ENCODE data around the gene BROX. TPM values are rescaled to one million over a fixed set of nuclear protein-coding genes. Genes with fewer than 3 reads are reported as not detected.

Gene BROX
- total RNA-seq, 1 experiment from 2014 or later = 49.8 TPM

DNA sequence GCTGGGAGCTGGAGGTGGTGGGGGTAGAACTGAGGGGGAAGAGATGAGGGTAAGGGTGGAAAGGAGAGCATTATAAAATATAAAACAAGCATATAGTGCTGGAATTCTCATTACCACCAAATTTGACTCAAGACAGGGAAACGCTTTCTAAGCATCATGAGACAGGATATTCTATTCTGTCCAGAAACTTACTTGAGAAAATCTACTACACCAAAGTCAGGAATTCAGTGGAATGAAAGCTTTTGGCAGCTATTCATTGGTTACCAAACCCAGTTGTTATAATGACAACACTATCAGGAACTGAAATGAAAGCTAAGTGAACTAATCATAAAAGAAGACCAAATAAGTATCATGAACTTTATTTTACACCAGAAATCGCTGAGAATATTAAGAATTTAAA is 14.5 kb upstream of the BROX start:
- BruUV-seq (replicated peaks) = no TSS peak
- H3K4me1 ChIP-seq (ENCODE audit: control insufficient read depth, insufficient read depth, low read length) = no peaks in the 10 kb centered on the region
- ATAC-seq = no peak
- H3K27me3 ChIP-seq (ENCODE audit: control insufficient read depth, insufficient read depth, low read length) = no peaks in the 10 kb centered on the region
- intact Hi-C loops (cut with micrococcal nuclease; ENCODE audit: unreplicated experiment) (no loop called here), in situ Hi-C loops (cut with HindIII; ENCODE audit: low pct_unique_long_range_greater_than_20kb, low sequenced_read_pairs) (no loop called here)
- no peak overlapping the region for H3K27ac ChIP-seq (ENCODE audit: low read length)
- ChIA-PET CTCF (no interaction called here), POLR2A (no interaction called here)
- TF ChIP-seq, protein P1, sequence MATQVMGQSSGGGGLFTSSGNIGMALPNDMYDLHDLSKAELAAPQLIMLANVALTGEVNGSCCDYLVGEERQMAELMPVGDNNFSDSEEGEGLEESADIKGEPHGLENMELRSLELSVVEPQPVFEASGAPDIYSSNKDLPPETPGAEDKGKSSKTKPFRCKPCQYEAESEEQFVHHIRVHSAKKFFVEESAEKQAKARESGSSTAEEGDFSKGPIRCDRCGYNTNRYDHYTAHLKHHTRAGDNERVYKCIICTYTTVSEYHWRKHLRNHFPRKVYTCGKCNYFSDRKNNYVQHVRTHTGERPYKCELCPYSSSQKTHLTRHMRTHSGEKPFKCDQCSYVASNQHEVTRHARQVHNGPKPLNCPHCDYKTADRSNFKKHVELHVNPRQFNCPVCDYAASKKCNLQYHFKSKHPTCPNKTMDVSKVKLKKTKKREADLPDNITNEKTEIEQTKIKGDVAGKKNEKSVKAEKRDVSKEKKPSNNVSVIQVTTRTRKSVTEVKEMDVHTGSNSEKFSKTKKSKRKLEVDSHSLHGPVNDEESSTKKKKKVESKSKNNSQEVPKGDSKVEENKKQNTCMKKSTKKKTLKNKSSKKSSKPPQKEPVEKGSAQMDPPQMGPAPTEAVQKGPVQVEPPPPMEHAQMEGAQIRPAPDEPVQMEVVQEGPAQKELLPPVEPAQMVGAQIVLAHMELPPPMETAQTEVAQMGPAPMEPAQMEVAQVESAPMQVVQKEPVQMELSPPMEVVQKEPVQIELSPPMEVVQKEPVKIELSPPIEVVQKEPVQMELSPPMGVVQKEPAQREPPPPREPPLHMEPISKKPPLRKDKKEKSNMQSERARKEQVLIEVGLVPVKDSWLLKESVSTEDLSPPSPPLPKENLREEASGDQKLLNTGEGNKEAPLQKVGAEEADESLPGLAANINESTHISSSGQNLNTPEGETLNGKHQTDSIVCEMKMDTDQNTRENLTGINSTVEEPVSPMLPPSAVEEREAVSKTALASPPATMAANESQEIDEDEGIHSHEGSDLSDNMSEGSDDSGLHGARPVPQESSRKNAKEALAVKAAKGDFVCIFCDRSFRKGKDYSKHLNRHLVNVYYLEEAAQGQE (IDR thresholded peaks at IDR 0.05; ENCODE audit: insufficient read depth in 1 of 2, low read depth in 2 of 2, low read length in 1 of 2) = no peak
- TF ChIP-seq, protein P2, sequence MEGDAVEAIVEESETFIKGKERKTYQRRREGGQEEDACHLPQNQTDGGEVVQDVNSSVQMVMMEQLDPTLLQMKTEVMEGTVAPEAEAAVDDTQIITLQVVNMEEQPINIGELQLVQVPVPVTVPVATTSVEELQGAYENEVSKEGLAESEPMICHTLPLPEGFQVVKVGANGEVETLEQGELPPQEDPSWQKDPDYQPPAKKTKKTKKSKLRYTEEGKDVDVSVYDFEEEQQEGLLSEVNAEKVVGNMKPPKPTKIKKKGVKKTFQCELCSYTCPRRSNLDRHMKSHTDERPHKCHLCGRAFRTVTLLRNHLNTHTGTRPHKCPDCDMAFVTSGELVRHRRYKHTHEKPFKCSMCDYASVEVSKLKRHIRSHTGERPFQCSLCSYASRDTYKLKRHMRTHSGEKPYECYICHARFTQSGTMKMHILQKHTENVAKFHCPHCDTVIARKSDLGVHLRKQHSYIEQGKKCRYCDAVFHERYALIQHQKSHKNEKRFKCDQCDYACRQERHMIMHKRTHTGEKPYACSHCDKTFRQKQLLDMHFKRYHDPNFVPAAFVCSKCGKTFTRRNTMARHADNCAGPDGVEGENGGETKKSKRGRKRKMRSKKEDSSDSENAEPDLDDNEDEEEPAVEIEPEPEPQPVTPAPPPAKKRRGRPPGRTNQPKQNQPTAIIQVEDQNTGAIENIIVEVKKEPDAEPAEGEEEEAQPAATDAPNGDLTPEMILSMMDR (IDR thresholded peaks at IDR 0.05) = no peak
- TF ChIP-seq TCF7L2 (IDR thresholded peaks at IDR 0.05; ENCODE audit: low read depth, low read length) (no peak), SIN3A (IDR thresholded peaks at IDR 0.05; ENCODE audit: borderline replicate concordance, insufficient read depth, low read depth, low read length) (no peak), POLR2AphosphoS5 (IDR thresholded peaks at IDR 0.05; ENCODE audit: low read depth, low read length) (no peak)
- H3K9me3 ChIP-seq (ENCODE audit: control insufficient read depth, insufficient read depth, low read depth, low read length) = no peaks in the 10 kb centered on the region
- no peak for DNase-seq (ENCODE audit: low read depth, low spot score)
- peaks cover 23% of the 10 kb centered on the region for H3K36me3 ChIP-seq (ENCODE audit: control insufficient read depth, insufficient read depth, low read length)
- H3K4me3 ChIP-seq (ENCODE audit: low read depth in 2 of 2, low read length in 2 of 2) = no peak overlapping the region

DNA sequence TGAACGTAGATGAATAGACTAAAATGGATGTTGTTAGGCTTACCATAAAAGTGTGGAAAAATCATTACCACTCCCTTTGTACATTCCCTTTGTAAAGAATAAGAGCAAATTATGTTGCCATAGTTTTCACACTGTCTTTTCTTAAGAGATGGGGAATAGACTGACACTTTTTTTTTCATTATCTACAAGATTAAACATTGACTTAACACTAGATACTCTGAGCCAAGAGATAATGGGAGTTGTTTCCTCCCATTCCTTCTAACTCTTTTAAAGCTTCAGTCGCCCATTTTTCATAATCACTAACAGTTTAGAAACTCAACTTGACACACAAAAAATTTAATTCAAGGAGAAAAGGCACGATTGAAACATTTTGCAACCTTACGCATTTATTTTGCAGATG is 10.2 kb upstream of the BROX start:
- H3K4me1 ChIP-seq (ENCODE audit: control insufficient read depth, insufficient read depth, low read length) = no peaks in the 10 kb centered on the region
- in situ Hi-C loops (cut with HindIII; ENCODE audit: low pct_unique_long_range_greater_than_20kb, low sequenced_read_pairs) (no loop called here), intact Hi-C loops (cut with micrococcal nuclease; ENCODE audit: unreplicated experiment) (no loop called here)
- peaks cover 10% of the 10 kb centered on the region; the same call in 1 of the 2 replicates for H3K9me3 ChIP-seq (ENCODE audit: control insufficient read depth, insufficient read depth, low read depth, low read length)
- ATAC-seq (no peak), DNase-seq (ENCODE audit: low read depth, low spot score) (no peak)
- peaks cover 14% of the 10 kb centered on the region for H3K36me3 ChIP-seq (ENCODE audit: control insufficient read depth, insufficient read depth, low read length)
- ChIA-PET POLR2A (interaction anchor here (1.0 kb wide), 1 partner anchor 68 kb away, joined by 3 read pairs; no protein-coding TSS in a partner anchor), CTCF (no interaction called here)
- no peaks in the 10 kb centered on the region for H3K27me3 ChIP-seq (ENCODE audit: control insufficient read depth, insufficient read depth, low read length)
- TSS peak; percentile 21 for BruUV-seq (replicated peaks)
- no peak for TF ChIP-seq TCF7L2 (IDR thresholded peaks at IDR 0.05; ENCODE audit: low read depth, low read length)
- TF ChIP-seq SIN3A (IDR thresholded peaks at IDR 0.05; ENCODE audit: borderline replicate concordance, insufficient read depth, low read depth, low read length) = no peak
- TF ChIP-seq POLR2AphosphoS5 (IDR thresholded peaks at IDR 0.05; ENCODE audit: low read depth, low read length) = no peak
- TF ChIP-seq, protein P1 (IDR thresholded peaks at IDR 0.05; ENCODE audit: insufficient read depth in 1 of 2, low read depth in 2 of 2, low read length in 1 of 2) = no peak
- TF ChIP-seq, protein P2 (IDR thresholded peaks at IDR 0.05) = no peak
- H3K27ac ChIP-seq (ENCODE audit: low read length) = no peak overlapping the region
- H3K4me3 ChIP-seq (ENCODE audit: low read depth in 2 of 2, low read length in 2 of 2) = no peak overlapping the region
